Measurements from ENCODE around the gene YLPM1.

GRCh38 chr14:74882103-74882920 is 119.2 kb downstream of the YLPM1 start:
- TF ChIP-seq EZH2phosphoT487 (IDR thresholded peaks at IDR 0.05; ENCODE audit: insufficient read depth, low read depth) (no peak), EZH2 (IDR thresholded peaks at IDR 0.05; ENCODE audit: insufficient read depth, poor library complexity, severe bottlenecking) (no peak)

Data from GM23248 (cell line).